ENCODE results near the gene EEF1E1. TPM values are rescaled to one million over a fixed set of nuclear protein-coding genes. Genes with fewer than 3 reads are reported as not detected.
"Not testable (repeated sequence)": the region's sequence is repeated elsewhere in the genome, so short reads cannot be mapped to it uniquely, and the experiment has no call there.

EEF1E1 gene
- total RNA-seq, 1 experiment from 2014 or later: 80.9 TPM

GRCh38 chr6:8070718-8071117 is 31.6 kb downstream of the EEF1E1 start:
- in situ Hi-C loops (cut with HindIII; ENCODE audit: low pct_unique_long_range_greater_than_20kb, low sequenced_read_pairs): no loop called here

GRCh38 chr6:8069631-8070284 is 32.6 kb downstream of the EEF1E1 start:
- in situ Hi-C loops (cut with HindIII; ENCODE audit: low pct_unique_long_range_greater_than_20kb, low sequenced_read_pairs): no loop called here
- DNase-seq (ENCODE audit: low read depth, low spot score): no peak

More at GRCh38 chr6:8070718-8071117, 31.6 kb downstream of the EEF1E1 start:
- no peak for DNase-seq (ENCODE audit: low read depth, low spot score)

- in situ Hi-C loops (cut with HindIII; ENCODE audit: low pct_unique_long_range_greater_than_20kb, low sequenced_read_pairs): no loop called here
- no peak for DNase-seq (ENCODE audit: low read depth, low spot score)
Observed at GRCh38 chr6:8069151-8069550, 33.2 kb downstream of the EEF1E1 start.

GRCh38 chr6:8066108-8066507 is 36.2 kb downstream of the EEF1E1 start:
- DNase-seq (ENCODE audit: low read depth, low spot score): peak; percentile 50
- in situ Hi-C loops (cut with HindIII; ENCODE audit: low pct_unique_long_range_greater_than_20kb, low sequenced_read_pairs): no loop called here

- DNase-seq (ENCODE audit: low read depth, low spot score): no peak
- in situ Hi-C loops (cut with HindIII; ENCODE audit: low pct_unique_long_range_greater_than_20kb, low sequenced_read_pairs): no loop called here
Observed at GRCh38 chr6:8065519-8065911, 36.8 kb downstream of the EEF1E1 start.

GRCh38 chr6:8064638-8065518 is 37.5 kb downstream of the EEF1E1 start:
- no peak for DNase-seq (ENCODE audit: low read depth, low spot score)
- in situ Hi-C loops (cut with HindIII; ENCODE audit: low pct_unique_long_range_greater_than_20kb, low sequenced_read_pairs): no loop called here

- DNase-seq (ENCODE audit: low read depth, low spot score): peak; percentile 99
- in situ Hi-C loops (cut with HindIII; ENCODE audit: low pct_unique_long_range_greater_than_20kb, low sequenced_read_pairs): no loop called here
Observed at GRCh38 chr6:8063761-8064637, 38.3 kb downstream of the EEF1E1 start, which contains the start of gene BLOC1S5. Gene BLOC1S5, minus strand, starts transcription at chr6:8064389. Its CDS starts 13 bp downstream, at chr6:8064376.

- in situ Hi-C loops (cut with HindIII; ENCODE audit: low pct_unique_long_range_greater_than_20kb, low sequenced_read_pairs): no loop called here
- DNase-seq (ENCODE audit: low read depth, low spot score): no peak
Observed at GRCh38 chr6:8061736-8062135, 40.6 kb downstream of the EEF1E1 start.

- DNase-seq (ENCODE audit: low read depth, low spot score): no peak
- in situ Hi-C loops (cut with HindIII; ENCODE audit: low pct_unique_long_range_greater_than_20kb, low sequenced_read_pairs): no loop called here
Observed at GRCh38 chr6:8060346-8060745, 42.0 kb downstream of the EEF1E1 start.

GRCh38 chr6:8059129-8059528 is 43.2 kb downstream of the EEF1E1 start:
- in situ Hi-C loops (cut with HindIII; ENCODE audit: low pct_unique_long_range_greater_than_20kb, low sequenced_read_pairs): no loop called here
- peak; percentile 49 for DNase-seq (ENCODE audit: low read depth, low spot score)

GRCh38 chr6:8057793-8058192 is 44.6 kb downstream of the EEF1E1 start:
- in situ Hi-C loops (cut with HindIII; ENCODE audit: low pct_unique_long_range_greater_than_20kb, low sequenced_read_pairs): no loop called here
- DNase-seq (ENCODE audit: low read depth, low spot score): no peak

- in situ Hi-C loops (cut with HindIII; ENCODE audit: low pct_unique_long_range_greater_than_20kb, low sequenced_read_pairs): no loop called here
- no peak for DNase-seq (ENCODE audit: low read depth, low spot score)
Observed at GRCh38 chr6:8057263-8057662, 45.1 kb downstream of the EEF1E1 start.

- DNase-seq (ENCODE audit: low read depth, low spot score): no peak
- in situ Hi-C loops (cut with HindIII; ENCODE audit: low pct_unique_long_range_greater_than_20kb, low sequenced_read_pairs): no loop called here
Observed at GRCh38 chr6:8054276-8054675, 48.1 kb downstream of the EEF1E1 start.

- DNase-seq (ENCODE audit: low read depth, low spot score): no peak
- in situ Hi-C loops (cut with HindIII; ENCODE audit: low pct_unique_long_range_greater_than_20kb, low sequenced_read_pairs): no loop called here
Observed at GRCh38 chr6:8047541-8048292, 54.6 kb downstream of the EEF1E1 start.

GRCh38 chr6:8045769-8046168 is 56.6 kb downstream of the EEF1E1 start:
- DNase-seq (ENCODE audit: low read depth, low spot score); in situ Hi-C loops (cut with HindIII; ENCODE audit: low pct_unique_long_range_greater_than_20kb, low sequenced_read_pairs): not testable (repeated sequence)

GRCh38 chr6:8043221-8043620 is 59.1 kb downstream of the EEF1E1 start:
- no peak for DNase-seq (ENCODE audit: low read depth, low spot score)
- in situ Hi-C loops (cut with HindIII; ENCODE audit: low pct_unique_long_range_greater_than_20kb, low sequenced_read_pairs): no loop called here

- in situ Hi-C loops (cut with HindIII; ENCODE audit: low pct_unique_long_range_greater_than_20kb, low sequenced_read_pairs): no loop called here
- DNase-seq (ENCODE audit: low read depth, low spot score): no peak
Observed at GRCh38 chr6:8041913-8042583, 60.3 kb downstream of the EEF1E1 start.
